NK-92 (cell line): ENCODE data around the gene LPO.

Experiments
- DNase-seq: peaks from one replicate; lab custom pipeline; 2025; ENCODE audit not compliant: unreplicated experiment; lab: John Stamatoyannopoulos, UW

Gene LPO

GRCh38 chr17:58277107-58277801 lies 38.9 kb downstream of the LPO start:
- DNase-seq = no peak

GRCh38 chr17:58277802-58278595 lies 39.6 kb downstream of the LPO start:
- DNase-seq = no peak

GRCh38 chr17:58278661-58279015 lies 40.3 kb downstream of the LPO start:
- no peak for DNase-seq

- DNase-seq = no peak
These were observed 40.8 kb downstream of the LPO start for GRCh38 chr17:58279016-58279711.

- DNase-seq = no peak
These were observed 41.5 kb downstream of the LPO start for GRCh38 chr17:58279736-58280479.

GRCh38 chr17:58280480-58281217 lies 42.3 kb downstream of the LPO start, which contains the start of gene MPO:
Gene MPO, minus strand, starts transcription at chr17:58280935. Its CDS starts 177 bp downstream, at chr17:58280758.
- no peak for DNase-seq

- no peak for DNase-seq
These were observed 43.2 kb downstream of the LPO start for GRCh38 chr17:58281511-58282011.

GRCh38 chr17:58282442-58282841 lies 44.1 kb downstream of the LPO start:
- DNase-seq = no peak

GRCh38 chr17:58283674-58284612 lies 45.6 kb downstream of the LPO start:
- no peak for DNase-seq

- no peak for DNase-seq
These were observed 46.4 kb downstream of the LPO start for GRCh38 chr17:58284613-58285421.

GRCh38 chr17:58285422-58285810 lies 47.0 kb downstream of the LPO start:
- no peak for DNase-seq

GRCh38 chr17:58289869-58290268 lies 51.5 kb downstream of the LPO start:
- no peak for DNase-seq

- DNase-seq = no peak
These were observed 52.9 kb downstream of the LPO start for GRCh38 chr17:58291246-58291645.

- DNase-seq = no peak
These were observed 55.6 kb downstream of the LPO start for GRCh38 chr17:58294034-58294433.

- no peak for DNase-seq
These were observed 62.0 kb downstream of the LPO start for GRCh38 chr17:58300336-58300735.

GRCh38 chr17:58301504-58302150 lies 63.2 kb downstream of the LPO start:
- DNase-seq = no peak

GRCh38 chr17:58302171-58302918 lies 64.0 kb downstream of the LPO start:
- DNase-seq = no peak
